ENCODE data around the gene FTSJ3.

GRCh38 chr17:63783522-63783921 lies 43.9 kb downstream of the FTSJ3 start:
- TF ChIP-seq EZH2phosphoT487 (IDR thresholded peaks at IDR 0.05; ENCODE audit: borderline replicate concordance, low read length) (no peak), CTCF (conservative IDR thresholded peaks at IDR 0.05; ENCODE audit: low read depth, low read length) (no peak)

Measured in PC-3 (cell line).